NCI-H1417 (cell line): ENCODE data around the gene GUK1.
"Not testable (repeated sequence)": the region's sequence is repeated elsewhere in the genome, so short reads cannot be mapped to it uniquely, and the experiment has no call there.

ENCODE experiments used
- DNase-seq, 3 experiments: peaks; one replicate each; lab custom pipeline; 2025; lab: John Stamatoyannopoulos, UW

Gene GUK1

DNA sequence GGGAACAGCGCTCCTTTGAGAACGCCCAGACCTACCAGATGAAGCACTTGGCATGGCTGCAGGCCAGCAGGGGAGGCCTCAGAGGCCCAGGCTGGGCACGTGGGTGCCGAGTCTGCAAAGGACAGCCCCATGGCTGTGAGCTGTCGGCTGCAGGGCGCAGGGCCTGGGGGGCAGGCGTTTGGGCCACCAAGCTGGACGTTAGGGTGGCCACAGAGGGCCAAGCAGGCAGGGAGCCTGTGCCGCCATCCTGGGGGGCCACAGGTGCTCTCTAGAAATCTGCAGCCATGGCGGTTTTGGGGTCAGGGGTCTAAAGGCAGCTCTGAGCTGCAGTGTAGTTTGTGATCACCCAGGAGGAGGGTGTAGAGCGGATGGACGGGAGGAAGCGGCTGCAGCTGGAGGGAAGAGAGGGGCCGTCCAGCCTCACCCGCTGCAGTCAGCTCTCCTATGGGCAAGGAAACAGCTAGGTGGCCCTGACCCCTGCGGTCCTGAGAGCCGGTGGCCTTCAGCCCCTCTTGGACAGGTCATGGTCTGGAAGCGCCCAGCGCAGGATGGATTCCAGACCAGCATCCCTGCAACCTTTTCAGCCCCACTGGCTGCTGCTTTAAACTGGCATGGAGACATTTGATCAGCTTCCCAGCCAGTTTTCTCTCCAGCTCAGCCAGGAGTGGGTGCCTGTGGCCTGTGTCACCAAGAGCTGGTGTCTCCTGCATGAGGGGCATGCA is 36.5 kb downstream of the GUK1 start:
- no peak for DNase-seq

DNA sequence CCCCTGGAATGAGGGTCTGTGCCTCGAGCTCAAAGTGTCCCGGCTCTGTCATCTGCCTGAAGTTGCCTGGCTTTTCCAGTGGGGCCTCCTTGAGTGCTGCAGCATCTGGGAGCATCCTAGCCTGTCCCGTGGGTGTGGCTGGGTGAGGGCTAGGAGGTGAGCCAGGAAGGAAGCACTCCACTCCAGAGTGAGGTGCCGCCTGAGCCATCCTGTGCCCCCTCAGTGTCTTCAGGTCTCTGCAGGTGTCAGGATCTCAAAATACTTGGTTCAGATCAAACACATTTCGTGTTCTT is 37.0 kb downstream of the GUK1 start:
- no peak for DNase-seq

DNA sequence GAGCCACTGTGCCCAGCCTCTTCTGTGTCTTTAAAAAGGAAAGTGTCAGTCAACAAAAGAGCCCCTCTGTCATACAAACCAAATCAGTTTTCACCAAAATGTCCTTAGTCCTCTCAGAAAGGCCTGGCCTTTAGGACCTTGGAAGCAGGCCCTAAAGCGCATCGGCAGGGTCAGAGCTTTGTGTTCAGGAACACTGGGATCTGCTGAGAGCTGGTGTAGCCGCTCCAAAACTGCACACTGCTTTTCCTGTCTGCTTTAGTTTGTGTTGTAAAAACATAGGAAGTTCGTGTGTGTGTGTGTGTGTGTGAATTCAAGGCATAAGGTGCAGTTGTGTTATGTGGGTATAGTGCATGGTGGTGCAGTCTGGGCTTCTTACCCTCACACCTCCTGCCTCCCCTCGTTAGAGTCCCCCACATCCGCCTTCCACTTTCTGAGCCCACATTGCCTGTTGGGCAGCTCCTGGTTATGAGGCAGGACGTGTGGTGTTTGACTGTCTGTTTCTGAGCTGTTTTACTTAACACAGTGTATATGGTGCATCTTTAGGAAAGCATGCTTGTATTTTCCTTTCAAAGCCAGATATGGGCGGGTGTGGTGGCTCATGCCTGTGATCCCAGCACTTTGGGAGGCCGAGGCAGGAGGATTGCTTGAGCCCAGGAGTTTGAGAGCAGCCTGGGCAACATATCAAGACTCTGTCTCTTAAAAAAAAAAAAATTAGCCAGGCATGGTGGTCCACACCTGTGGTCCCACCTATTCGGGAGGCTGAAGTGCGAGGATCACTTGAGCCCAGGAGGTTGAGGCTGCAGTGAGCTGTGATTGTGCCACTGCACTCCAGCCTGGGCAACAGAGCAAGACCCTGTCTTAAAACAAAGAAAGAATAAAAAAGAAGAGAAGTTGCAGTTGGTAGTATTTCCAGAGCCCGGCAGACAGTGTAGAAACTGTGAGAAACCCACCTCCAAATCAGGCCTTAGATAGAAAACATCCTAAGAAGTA is 37.9 kb downstream of the GUK1 start:
- no peak for DNase-seq

DNA sequence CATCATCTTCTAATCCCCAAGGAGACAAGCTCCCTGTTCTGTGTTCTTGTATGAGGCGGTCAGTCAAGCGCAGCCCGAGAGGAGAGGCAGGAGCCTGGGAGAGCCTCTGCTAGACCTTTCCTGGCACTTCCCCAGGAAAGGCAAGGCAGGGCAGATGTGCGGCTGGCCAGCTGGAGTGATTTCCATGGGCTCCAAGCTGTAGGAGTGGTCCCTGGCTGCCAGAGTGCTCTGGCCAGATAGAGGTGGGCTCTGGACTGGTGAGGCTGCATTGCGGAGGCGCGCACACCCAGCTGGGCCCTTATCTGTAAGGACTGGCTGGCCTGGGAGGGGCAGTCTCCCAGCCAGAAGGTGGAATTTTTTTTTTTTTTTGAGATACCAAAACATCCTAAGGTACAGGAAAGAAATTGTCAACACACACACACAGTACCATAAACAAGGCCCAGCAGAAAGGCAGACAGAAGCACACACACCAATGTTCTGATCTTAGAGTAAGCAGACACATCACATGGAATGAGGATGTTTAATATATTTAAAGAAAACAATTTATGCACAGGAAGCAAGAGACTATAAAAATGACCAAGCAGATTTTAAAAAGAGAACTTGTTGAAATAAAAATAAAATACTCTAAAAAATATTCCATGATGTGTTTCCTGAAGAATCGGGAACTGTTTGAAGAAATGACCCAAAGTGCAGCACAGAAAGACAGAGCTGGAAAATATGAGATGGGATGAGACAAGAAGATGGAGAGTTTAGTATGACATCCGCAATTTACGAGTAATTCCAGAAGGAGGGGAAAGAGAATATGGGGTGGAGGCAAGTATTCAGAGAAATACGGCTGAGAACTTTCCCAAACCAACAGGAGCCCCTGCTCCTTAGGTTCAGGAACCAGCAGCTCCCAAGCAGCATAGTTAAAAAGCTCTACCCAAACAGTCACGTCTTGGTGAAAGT is 38.9 kb downstream of the GUK1 start:
- DNase-seq = no peak

DNA sequence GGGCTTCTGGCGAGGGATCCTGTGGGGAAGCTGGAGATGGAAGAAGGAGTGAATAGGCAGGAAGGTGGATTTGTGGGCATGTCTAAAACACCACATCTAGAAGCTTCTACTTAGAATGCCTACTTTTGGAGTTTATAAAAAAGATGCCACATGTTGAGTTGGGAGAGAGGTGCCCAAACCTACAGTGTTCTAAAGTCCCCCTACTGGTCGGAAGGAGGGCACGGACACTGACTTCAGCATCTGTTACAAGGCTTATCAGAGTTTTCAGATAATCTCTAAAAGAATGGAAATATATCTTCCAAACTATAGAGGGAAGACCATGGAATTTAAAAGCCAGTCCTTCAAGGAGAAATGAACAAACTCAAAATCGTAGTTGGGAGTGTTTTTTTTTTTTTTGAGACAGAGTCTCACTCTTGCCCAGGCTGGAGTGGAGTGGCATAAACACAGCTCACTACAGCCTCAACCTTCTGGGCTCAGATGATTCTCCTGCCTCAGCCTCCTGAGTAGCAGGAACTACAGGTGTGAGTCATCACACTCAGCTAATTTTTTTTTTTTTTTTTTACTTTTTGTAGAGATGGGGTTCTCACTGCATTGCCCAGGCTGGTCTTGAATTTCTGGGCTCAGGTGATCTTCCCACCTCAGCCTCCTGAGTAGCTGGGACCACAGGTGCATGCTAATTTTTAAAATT is 40.3 kb downstream of the GUK1 start:
- no peak for DNase-seq

DNA sequence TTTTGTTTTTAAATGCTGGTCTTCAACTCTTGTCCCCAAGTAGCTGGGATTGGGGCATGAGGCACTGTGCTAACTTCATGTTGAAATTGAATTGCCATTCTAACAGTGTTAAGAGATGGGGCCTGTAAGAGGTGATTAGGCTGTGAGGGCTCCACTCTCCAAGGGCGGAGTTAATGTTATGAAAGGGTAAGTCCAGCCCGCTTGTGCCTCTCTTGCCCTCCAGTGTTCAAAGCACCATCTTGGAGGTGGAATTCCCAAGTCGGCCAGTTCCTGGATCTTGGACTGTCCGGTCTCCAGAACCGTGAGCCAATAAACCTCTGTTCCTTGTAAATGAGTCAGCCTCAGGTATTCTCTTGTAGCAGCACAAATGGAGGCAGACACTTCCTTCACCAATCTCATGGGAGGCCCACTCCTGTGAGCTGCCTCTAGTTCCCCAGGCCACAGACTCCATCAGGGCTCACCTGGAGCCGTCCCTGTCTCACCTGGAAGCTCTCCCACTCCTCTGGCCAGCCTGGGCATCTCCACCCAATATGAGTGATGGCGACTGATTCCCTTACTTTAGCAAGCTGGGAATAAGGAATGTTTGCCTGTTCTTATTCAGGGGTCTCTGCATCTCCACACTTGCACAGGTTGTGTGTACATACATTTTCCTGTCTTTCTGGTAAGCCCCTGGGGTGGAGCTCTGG is 41.0 kb downstream of the GUK1 start:
- no peak for DNase-seq

DNA sequence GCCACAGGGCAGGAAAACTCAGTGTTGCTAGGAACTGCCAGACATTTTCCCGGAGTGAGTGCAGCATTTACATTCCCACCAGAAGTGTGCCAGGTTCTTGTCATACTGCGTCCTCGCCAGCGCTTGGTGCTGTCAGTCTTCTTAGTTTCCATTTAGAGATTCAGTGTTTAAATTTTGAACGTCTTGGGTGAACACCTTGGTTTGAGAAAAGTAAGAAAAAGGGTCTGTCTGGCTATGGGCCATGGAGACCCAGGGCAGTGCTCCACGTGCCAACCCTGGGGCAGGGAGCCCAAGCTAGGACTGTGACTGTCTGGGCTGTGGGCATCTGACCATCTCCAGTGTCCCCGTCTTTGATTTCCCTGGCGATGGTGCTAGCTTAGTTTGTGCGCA is 41.6 kb downstream of the GUK1 start:
- DNase-seq = no peak

DNA sequence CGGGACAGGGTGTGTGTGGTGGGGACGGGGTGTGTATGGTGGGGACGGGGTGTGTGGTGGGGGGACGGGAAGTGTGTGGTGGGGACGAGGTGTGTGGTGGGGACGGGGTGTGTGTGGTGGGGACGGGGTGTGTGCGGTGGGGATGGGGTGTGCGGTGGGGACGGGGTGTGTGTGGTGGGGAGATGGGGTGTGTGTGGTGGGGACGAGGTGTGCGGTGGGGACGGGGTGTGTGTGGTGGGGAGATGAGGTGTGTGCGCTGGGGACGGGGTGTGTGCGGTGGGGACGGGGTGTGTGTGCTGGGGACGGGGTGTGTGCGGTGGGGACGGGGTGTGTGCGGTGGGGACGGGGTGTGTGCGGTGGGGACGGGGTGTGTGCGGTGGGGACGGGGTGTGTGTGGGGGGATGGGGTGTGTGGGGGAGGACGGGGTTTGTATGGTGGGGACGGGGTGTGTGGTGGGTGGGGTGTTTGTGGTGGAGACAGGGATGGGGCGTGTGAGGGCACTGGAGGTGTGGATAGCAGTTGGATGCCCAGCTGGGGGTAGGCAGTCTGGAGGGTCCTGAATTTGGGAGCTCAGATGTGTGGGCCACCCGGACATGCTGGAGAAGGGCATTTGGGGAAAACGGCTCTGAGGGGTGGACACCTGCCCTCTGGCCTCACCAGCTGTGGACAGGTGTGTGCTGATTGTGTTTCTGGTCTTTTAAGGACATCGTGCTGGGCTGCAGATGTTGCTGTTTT is 42.4 kb downstream of the GUK1 start:
- DNase-seq = no peak

DNA sequence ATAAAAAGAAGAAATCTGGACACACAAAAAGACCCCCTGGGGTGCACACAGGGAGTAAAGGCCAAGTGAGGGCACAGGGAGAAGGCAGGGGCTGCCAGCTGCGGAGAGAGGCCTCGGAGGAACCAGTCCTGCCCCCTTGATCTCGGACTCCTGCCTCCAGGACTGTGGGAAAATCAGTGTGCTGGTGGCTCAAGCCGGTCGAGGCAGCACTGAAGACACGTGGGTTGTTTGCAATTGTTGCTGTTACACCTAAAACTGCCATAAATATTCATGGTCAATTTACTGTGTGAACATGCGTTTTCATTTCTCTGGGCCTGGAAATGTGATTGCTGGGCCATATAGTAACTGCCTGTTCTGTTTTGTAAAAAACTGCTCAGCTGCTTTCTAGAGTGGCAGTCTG is 44.1 kb downstream of the GUK1 start:
- no peak for DNase-seq

DNA sequence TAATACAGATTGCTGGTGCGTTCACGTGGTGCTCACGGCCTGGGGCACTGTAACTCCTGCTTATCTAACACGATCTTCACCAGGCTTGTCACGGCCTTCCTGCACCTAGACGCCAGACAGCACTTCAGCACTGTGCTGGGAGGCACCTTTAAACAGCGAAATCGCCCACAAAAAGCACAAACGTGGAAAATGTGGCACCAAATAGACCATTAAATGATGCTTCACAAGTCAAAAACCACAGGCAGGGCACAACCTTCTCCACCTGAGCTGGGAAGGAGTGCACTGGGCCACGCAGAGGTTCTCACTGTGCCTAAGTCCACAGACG is 45.5 kb downstream of the GUK1 start:
- DNase-seq = no peak

DNA sequence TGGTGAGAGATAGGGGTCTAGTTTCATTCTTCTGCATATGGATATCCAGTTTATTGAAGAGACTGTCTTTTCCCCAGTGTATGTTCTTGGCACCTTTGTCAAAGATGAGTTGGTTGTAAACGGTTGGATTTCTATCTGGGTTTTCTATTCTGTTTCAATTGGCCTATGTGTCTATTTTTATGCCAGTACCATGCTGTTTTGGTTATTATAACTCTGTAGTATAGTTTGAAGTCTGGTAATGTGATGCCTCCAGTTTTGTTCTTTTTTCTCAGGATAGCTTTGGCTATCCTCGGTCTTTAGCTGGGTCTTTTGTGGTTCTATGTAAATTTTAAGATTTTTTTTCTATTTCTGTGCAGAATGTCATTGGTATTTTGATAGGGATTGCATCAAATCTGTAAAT is 48.2 kb downstream of the GUK1 start:
- DNase-seq = not testable (repeated sequence)

DNA sequence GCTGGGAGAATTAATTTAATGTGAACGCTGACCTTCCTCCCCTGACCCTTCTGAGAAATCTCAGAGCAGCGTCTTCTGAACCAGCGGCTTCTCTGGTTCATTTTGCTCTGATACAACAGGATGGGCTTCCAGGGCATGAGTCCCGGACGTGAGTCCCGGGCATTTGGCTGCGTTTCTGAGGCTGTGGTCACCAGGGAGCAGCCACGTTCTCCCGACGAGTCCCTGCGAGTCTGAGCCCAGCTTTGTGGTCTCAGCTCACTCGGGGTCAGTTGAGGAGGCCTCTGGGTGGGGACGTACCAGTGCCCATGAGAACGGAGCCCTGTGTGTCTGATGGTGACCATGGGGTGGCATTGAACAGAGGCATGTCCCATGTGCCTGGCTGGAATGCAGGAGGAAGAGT is 50.1 kb downstream of the GUK1 start:
- no peak for DNase-seq

DNA sequence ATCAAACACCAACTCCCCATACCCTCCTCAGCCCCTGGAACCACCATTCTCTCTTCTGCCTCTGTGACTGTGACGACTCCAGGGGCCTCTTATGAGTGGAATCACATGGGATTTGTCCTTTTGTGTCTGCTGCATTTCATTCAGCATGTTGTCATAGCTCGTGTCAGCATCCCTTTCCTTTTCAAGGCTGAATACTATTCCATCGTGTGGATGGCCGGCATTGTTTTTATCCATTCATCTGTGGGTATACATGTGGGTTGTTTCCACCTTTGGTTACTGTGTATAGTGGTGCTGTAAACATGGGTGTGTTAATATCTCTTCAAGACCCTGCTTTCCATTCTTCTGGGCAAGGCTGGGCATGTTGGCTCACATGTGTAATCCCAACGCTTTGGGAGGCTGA is 50.7 kb downstream of the GUK1 start:
- no peak for DNase-seq

DNA sequence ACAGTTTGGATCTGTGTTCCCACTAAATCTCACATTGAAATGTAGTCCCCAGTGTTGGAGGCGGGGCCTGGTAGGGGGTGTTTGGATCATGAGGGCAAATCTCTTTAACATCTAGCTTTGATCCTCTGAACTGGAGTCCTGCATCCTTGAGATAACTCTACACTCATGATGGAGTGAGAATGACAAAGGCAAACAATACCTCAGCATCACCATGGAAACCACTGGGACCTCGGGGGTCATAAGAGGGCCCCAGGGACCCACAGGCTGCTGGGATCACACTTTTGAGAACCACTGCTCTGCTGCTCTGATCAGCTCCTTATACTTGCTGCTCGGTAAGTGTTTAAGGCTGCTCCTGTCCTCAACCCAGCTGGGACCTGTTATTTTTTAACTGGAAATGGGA is 54.4 kb downstream of the GUK1 start:
- DNase-seq = peak in 1 of 3 experiments; percentile 14

DNA sequence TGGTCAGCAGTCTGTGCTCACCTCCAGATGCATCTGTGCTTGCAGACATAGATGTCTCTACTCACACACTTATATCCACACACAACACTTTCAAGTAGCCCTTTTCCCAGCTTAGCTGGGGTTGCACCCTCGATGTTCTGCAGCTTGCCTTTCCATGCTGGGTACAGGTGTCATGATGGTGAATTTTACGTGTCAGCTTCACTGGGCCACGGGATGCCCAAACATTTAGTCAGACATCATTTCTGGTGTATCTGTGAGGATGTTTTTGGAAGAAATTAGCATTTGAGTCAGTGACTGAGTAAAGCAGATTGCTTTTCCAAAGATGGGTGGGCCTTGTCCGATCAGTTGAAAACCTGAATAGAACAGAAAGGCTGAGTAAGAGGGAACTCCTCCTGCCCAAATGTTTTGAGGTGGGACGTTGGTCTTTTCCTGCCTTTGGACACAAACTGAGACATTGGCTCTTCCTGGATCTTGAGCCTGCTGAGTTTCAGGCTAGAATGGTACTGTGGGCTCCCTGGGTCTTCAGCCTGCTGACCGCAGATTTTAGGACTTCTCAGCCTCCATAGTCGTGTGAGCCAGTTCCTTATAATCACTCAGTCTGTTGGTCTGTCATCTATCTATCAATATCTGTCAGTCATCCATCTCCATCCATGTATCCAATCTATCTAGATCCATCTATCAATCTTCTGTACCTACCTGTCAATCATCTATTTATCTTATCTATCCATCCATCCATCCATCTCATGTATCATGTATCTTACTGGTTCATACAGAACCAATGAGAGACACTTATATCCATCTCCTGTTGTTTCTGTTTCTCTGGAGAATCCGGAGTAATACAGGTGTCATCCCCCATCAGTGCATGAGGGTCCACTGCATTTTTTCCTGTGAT is 55.1 kb downstream of the GUK1 start:
- no peak for DNase-seq

DNA sequence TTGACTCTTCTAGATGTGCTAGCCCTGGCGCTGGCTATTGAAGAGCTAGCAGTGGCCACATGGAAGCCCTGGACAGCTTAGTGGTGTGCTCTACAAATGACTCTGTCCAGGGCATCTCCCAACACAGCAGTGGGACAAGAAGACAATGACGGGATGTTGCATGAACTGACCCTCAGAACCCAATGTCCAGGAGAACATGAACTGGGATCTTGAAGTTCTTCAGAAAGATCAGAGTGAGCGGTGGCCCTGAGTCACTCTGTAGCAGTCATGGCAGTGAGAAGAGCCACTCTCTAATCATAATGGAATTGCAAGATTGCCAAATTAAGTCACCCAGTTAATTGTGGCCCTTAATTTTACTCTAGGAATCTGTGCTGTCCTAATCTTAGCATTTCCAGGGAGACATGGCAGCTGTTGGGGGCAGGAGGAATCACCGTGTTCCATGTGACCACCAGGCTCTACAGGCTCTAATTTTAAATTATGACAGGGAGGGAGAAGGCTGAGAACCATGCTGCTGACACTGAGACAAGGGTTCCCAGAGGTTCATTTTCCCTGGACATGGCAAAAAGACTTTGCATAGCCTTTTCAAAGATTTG is 57.6 kb downstream of the GUK1 start:
- no peak for DNase-seq
